GM18499 (cell line): ENCODE measurements around the gene IL7R.

ENCODE experiments used
- ATAC-seq: cut with Tn5 transposase; IDR thresholded peaks from one replicate; pipeline ENCODE4 v1.9.1; 2021; ENCODE audit warnings: moderate number of reproducible peaks; ENCODE audit not compliant: insufficient read depth, unreplicated experiment

IL7R gene

GRCh38 chr5:35856765-35857351 is at the start of gene IL7R:
IL7R (plus strand) TSS chr5:35856891; CDS start chr5:35856978, 87 bp downstream.
- peak; percentile 52 for ATAC-seq

- no peak for ATAC-seq
Observed at GRCh38 chr5:35810601-35811000, 46.1 kb upstream of the IL7R start.

GRCh38 chr5:35811108-35811741 is 45.5 kb upstream of the IL7R start:
- no peak for ATAC-seq

- ATAC-seq: no peak
Observed at GRCh38 chr5:35813521-35813920, 43.2 kb upstream of the IL7R start.

GRCh38 chr5:35815089-35815936 is 41.4 kb upstream of the IL7R start:
- ATAC-seq: no peak

GRCh38 chr5:35816881-35817521 is 39.7 kb upstream of the IL7R start:
- no peak for ATAC-seq

GRCh38 chr5:35819026-35819425 is 37.7 kb upstream of the IL7R start:
- ATAC-seq: no peak

- ATAC-seq: no peak
Observed at GRCh38 chr5:35819668-35820067, 37.0 kb upstream of the IL7R start.

- ATAC-seq: no peak
Observed at GRCh38 chr5:35820735-35821134, 36.0 kb upstream of the IL7R start.

GRCh38 chr5:35821513-35821912 is 35.2 kb upstream of the IL7R start:
- ATAC-seq: no peak

GRCh38 chr5:35822511-35822910 is 34.2 kb upstream of the IL7R start:
- ATAC-seq: no peak

- ATAC-seq: no peak
Observed at GRCh38 chr5:35823347-35824098, 33.2 kb upstream of the IL7R start.

GRCh38 chr5:35826056-35826455 is 30.6 kb upstream of the IL7R start:
- no peak for ATAC-seq

GRCh38 chr5:35826554-35826953 is 30.1 kb upstream of the IL7R start:
- ATAC-seq: no peak

- ATAC-seq: no peak
Observed at GRCh38 chr5:35828082-35828598, 28.6 kb upstream of the IL7R start.

- ATAC-seq: no peak
Observed at GRCh38 chr5:35830587-35830986, 26.1 kb upstream of the IL7R start.

- no peak for ATAC-seq
Observed at GRCh38 chr5:35832762-35833161, 23.9 kb upstream of the IL7R start.

GRCh38 chr5:35833224-35833623 is 23.5 kb upstream of the IL7R start:
- no peak for ATAC-seq

GRCh38 chr5:35835796-35836742 is 20.6 kb upstream of the IL7R start:
- ATAC-seq: peak; percentile 78
